Hepatocyte (in vitro differentiated cells): ENCODE measurements around the gene UBE2D4. TPM values are rescaled to one million over a fixed set of nuclear protein-coding genes. Genes with fewer than 3 reads are reported as not detected.

Experiments used
- DNase-seq: peaks from one replicate; pipeline ENCODE4 v3.0.0-alpha.2; 2016; ENCODE audit warnings: low spot score
- H2AFZ ChIP-seq: fragments of 200-600 bp; sonication (generic); 2 replicates; pipeline ENCODE4 v1.6.0; 2016; ENCODE audit warnings: antibody characterized with exemption, mild to moderate bottlenecking
- H3K27ac ChIP-seq: fragments of 200-600 bp; sonication (generic); 2 replicates; pipeline ENCODE4 v1.5.1; 2016; ENCODE audit warnings: mild to moderate bottlenecking
- H3K27me3 ChIP-seq: fragments of 200-600 bp; sonication (generic); 2 replicates; pipeline ENCODE4 v1.6.1; 2016
- H3K36me3 ChIP-seq: fragments of 200-600 bp; sonication (generic); replicated peaks from 2 replicates; pipeline ENCODE4 v1.5.1; 2016; ENCODE audit warnings: low read depth; ENCODE audit not compliant: insufficient read depth
- H3K4me1 ChIP-seq: fragments of 200-600 bp; sonication (generic); 2 replicates; pipeline ENCODE4 v1.5.1; 2016; ENCODE audit warnings: mild to moderate bottlenecking, moderate library complexity; ENCODE audit not compliant: insufficient read depth
- H3K4me2 ChIP-seq: fragments of 200-600 bp; sonication (generic); 2 replicates; pipeline ENCODE4 v1.6.0; 2016
- H3K4me3 ChIP-seq: fragments of 200-600 bp; sonication (generic); 2 replicates; pipeline ENCODE4 v1.5.1; 2016; ENCODE audit warnings: mild to moderate bottlenecking
- H3K79me2 ChIP-seq: fragments of 200-600 bp; sonication (generic); 2 replicates; pipeline ENCODE4 v1.6.0; 2017; ENCODE audit warnings: mild to moderate bottlenecking
- H3K9me2 ChIP-seq: fragments of 200-600 bp; sonication (generic); replicated peaks from 2 replicates; pipeline ENCODE4 v1.6.0; 2017; ENCODE audit warnings: mild to moderate bottlenecking; ENCODE audit not compliant: insufficient read depth
- H3K9me3 ChIP-seq: fragments of 200-600 bp; sonication (generic); 2 replicates; pipeline ENCODE4 v1.5.1; 2016; ENCODE audit warnings: low read depth, mild to moderate bottlenecking
- H4K20me1 ChIP-seq: fragments of 200-600 bp; sonication (generic); 2 replicates; pipeline ENCODE4 v1.6.0; 2016; ENCODE audit warnings: mild to moderate bottlenecking; ENCODE audit not compliant: insufficient read depth, poor library complexity, severe bottlenecking
- EZH2 ChIP-seq: fragments of 200-600 bp; sonication (generic); IDR thresholded peaks from 2 replicates; pipeline ENCODE4 v1.6.1; 2016; ENCODE audit warnings: antibody characterized with exemption, mild to moderate bottlenecking, borderline replicate concordance
- EZH2phosphoT487 ChIP-seq: fragments of 200-600 bp; sonication (generic); IDR thresholded peaks from one replicate; pipeline ENCODE4 v1.6.1; 2018; ENCODE audit warnings: antibody characterized with exemption, mild to moderate bottlenecking, low read depth, moderate library complexity; ENCODE audit not compliant: unreplicated experiment, severe bottlenecking
- WGBS: methylation state at CpG from one replicate; pipeline ENCODE4 v1.1.6; 2016; ENCODE audit warnings: low lambda C conversion rate; ENCODE audit errors: missing lambda C conversion rate; 5-methylcytosine and 5-hydroxymethylcytosine counted together
- polyA plus RNA-seq: library from polyadenylated mRNA; unstranded; fragments of >200 nt; fragmentation: Nextera tagmentation; extraction: Ambion mirVana; gene quantifications from 2 replicates; pipeline ENCODE4 v1.2.1, GENCODE V29; 2016
- total RNA-seq: library from RNA; depleted of rRNA; stranded (reverse); fragments of >200 nt; gene quantifications from 2 replicates; pipeline ENCODE4 v1.2.3, GENCODE V29; 2014
- TF ChIP-seq, protein P1 (sequence below): fragments of 200-600 bp; sonication (generic); IDR thresholded peaks from 2 replicates; pipeline ENCODE4 v1.5.1; 2016; ENCODE audit warnings: antibody characterized with exemption, mild to moderate bottlenecking; ENCODE audit not compliant: poor library complexity

The UBE2D4 gene
- total and polyA plus RNA-seq, 2 experiments from 2014 or later = 16.7 to 22.7 TPM

DNA sequence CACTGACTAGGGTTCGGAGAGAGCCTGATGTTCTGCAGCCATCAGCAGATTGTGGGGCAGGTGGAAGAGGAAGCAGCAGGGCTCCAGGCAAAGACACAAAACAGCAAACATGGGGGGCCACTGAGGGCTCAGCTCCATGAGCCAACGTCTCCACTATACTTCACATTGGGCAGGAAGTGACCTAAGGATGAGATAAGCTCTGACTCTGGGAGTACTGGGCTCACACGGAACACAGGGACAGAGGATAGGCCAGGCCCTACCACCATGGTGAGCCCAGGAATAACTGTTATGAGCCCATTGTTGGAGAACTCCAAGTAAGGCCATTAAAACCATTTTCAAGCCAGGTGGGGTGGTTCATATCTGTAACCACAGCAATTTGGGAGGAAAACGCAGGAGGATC, 42.0 kb upstream of the UBE2D4 start:
- H3K36me3 ChIP-seq = no peaks in the 10 kb centered on the region
- WGBS = 93% methylated on average over 4 of the region's 4 CpGs
- no peak overlapping the region for H3K4me3 ChIP-seq
- no peaks in the 10 kb centered on the region for H3K9me3 ChIP-seq
- DNase-seq = no peak
- TF ChIP-seq EZH2 (no peak), EZH2phosphoT487 (no peak)
- TF ChIP-seq, protein P1, sequence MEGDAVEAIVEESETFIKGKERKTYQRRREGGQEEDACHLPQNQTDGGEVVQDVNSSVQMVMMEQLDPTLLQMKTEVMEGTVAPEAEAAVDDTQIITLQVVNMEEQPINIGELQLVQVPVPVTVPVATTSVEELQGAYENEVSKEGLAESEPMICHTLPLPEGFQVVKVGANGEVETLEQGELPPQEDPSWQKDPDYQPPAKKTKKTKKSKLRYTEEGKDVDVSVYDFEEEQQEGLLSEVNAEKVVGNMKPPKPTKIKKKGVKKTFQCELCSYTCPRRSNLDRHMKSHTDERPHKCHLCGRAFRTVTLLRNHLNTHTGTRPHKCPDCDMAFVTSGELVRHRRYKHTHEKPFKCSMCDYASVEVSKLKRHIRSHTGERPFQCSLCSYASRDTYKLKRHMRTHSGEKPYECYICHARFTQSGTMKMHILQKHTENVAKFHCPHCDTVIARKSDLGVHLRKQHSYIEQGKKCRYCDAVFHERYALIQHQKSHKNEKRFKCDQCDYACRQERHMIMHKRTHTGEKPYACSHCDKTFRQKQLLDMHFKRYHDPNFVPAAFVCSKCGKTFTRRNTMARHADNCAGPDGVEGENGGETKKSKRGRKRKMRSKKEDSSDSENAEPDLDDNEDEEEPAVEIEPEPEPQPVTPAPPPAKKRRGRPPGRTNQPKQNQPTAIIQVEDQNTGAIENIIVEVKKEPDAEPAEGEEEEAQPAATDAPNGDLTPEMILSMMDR = no peak
- no peaks in the 10 kb centered on the region for H3K9me2 ChIP-seq
- H2AFZ ChIP-seq = no peak overlapping the region
- peaks cover 12% of the 10 kb centered on the region for H4K20me1 ChIP-seq
- H3K27ac ChIP-seq = no peak overlapping the region
- H3K27me3 ChIP-seq = no peaks in the 10 kb centered on the region
- no peak overlapping the region for H3K4me2 ChIP-seq
- H3K4me1 ChIP-seq = no peaks in the 10 kb centered on the region
- H3K79me2 ChIP-seq = peaks cover 37% of the 10 kb centered on the region

- no peak for DNase-seq
- Histone ChIP-seq H3K79me2 (peaks cover 41% of the 10 kb centered on the region), H3K27me3 (no peaks in the 10 kb centered on the region), H3K4me3 (no peak overlapping the region), H3K9me3 (no peaks in the 10 kb centered on the region), H3K4me2 (no peak overlapping the region), H2AFZ (no peak overlapping the region), H3K4me1 (no peaks in the 10 kb centered on the region), H3K27ac (no peak overlapping the region), H3K36me3 (no peaks in the 10 kb centered on the region), H3K9me2 (no peaks in the 10 kb centered on the region), H4K20me1 (peaks cover 12% of the 10 kb centered on the region)
- WGBS = 97% methylated on average over 4 of the region's 4 CpGs
- TF ChIP-seq EZH2phosphoT487 = no peak
- TF ChIP-seq, protein P1 = no peak
- no peak for TF ChIP-seq EZH2
Observed at GRCh38 chr7:43884617-43885016, 41.6 kb upstream of the UBE2D4 start.

DNA sequence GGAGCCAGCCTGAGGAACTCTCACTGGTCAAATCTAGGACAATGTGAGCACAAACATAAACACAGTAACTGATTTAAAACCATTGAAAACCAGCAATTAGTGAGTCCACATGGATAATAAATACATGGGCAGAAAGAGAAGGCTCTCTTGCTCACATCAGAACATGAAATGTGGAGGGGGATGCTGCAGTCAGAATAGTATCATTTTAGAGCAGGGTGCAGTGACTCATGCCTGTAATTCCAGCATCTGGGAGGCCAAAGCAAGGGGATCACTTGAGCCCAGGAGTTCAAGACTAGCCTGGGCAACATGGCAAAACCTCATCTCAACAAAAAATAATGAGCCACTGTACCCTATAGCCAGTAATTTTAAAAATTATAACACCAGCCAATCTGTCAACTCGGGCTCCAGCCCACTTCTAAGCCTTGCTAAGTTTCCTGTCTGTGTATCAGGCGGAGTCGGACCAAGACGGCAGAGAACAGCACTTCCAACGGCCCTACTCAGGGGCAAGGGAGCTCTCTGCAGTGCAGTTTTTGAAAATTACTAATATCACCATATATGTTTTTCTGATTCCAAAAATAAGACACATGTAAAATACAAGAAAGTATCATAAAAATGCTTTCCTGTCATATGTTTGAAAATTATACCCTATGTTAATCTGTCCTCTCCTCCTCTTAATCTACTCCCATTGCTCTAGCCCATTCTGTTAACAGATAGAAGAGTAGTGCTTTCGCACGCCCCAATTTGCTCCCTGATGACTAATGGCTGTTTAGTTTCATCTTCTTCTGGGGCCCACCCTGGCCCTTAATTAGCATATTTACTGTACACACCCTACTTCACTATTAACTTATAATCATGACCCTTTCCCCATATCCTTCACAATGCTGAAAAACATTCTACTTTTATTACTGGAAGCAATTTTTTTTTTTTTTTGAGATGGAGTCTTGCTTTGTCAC, 37.0 kb upstream of the UBE2D4 start:
- Histone ChIP-seq H2AFZ (no peak overlapping the region), H3K4me2 (no peak overlapping the region), H4K20me1 (peaks cover 22% of the 10 kb centered on the region), H3K4me3 (no peak overlapping the region), H3K36me3 (no peaks in the 10 kb centered on the region), H3K9me2 (no peaks in the 10 kb centered on the region), H3K79me2 (peaks cover 88% of the 10 kb centered on the region), H3K9me3 (no peaks in the 10 kb centered on the region), H3K27ac (no peak overlapping the region), H3K4me1 (peaks cover 8% of the 10 kb centered on the region), H3K27me3 (no peaks in the 10 kb centered on the region)
- WGBS = 86% methylated on average over 7 of the region's 7 CpGs
- DNase-seq = no peak
- TF ChIP-seq EZH2phosphoT487 = no peak
- no peak for TF ChIP-seq EZH2
- TF ChIP-seq, protein P1 = no peak
